Activated CD4-positive, alpha-beta T cell treated with anti-CD3 and anti-CD28 coated beads, Interleukin-2, amount 10 ng/mL, durations not matched to agents 7 days and 5 days (primary cell): ENCODE measurements around the gene NUCB2. TPM values are rescaled to one million over a fixed set of nuclear protein-coding genes. Genes with fewer than 3 reads are reported as not detected.

ENCODE experiments used
- CTCF ChIA-PET: fragments of 350-600 bp; sonication (Branson Sonifier 250); formaldehyde crosslinking; loops from one replicate; lab custom pipeline; 2021; ENCODE audit warnings: antibody characterized with exemption; lab: Charles Lee
- POLR2A ChIA-PET: fragments of 350-600 bp; sonication (Branson Sonifier 250); formaldehyde crosslinking; loops from one replicate; lab custom pipeline; 2021; ENCODE audit warnings: antibody characterized with exemption; lab: Charles Lee
- DNase-seq: peaks from one replicate; pipeline ENCODE4 v3.0.0-alpha.2; 2020
- H3K27ac Mint-ChIP-seq: one replicate; pipeline ENCODE4 v1.8.0; 2021; ENCODE audit warnings: mild to moderate bottlenecking, moderate library complexity, mixed read lengths
- H3K27me3 Mint-ChIP-seq: one replicate; pipeline ENCODE4 v1.8.0; 2021; ENCODE audit warnings: mixed read lengths
- H3K36me3 Mint-ChIP-seq: one replicate; pipeline ENCODE4 v1.8.0; 2021; ENCODE audit warnings: low read depth, mixed read lengths
- H3K4me1 Mint-ChIP-seq: one replicate; pipeline ENCODE4 v1.8.0; 2021; ENCODE audit warnings: mixed read lengths
- H3K4me3 Mint-ChIP-seq: one replicate; pipeline ENCODE4 v1.8.0; 2021; ENCODE audit warnings: mild to moderate bottlenecking, moderate library complexity, mixed read lengths
- H3K9me3 Mint-ChIP-seq: one replicate; pipeline ENCODE4 v1.8.0; 2021; ENCODE audit warnings: mixed read lengths
- total RNA-seq, 2 experiments: library from RNA; stranded (reverse); gene quantifications; one replicate each; pipeline ENCODE4 v1.2.3, GENCODE V29; 2021

NUCB2 gene
- total RNA-seq, 2 experiments from 2014 or later = 161 to 180 TPM

DNA sequence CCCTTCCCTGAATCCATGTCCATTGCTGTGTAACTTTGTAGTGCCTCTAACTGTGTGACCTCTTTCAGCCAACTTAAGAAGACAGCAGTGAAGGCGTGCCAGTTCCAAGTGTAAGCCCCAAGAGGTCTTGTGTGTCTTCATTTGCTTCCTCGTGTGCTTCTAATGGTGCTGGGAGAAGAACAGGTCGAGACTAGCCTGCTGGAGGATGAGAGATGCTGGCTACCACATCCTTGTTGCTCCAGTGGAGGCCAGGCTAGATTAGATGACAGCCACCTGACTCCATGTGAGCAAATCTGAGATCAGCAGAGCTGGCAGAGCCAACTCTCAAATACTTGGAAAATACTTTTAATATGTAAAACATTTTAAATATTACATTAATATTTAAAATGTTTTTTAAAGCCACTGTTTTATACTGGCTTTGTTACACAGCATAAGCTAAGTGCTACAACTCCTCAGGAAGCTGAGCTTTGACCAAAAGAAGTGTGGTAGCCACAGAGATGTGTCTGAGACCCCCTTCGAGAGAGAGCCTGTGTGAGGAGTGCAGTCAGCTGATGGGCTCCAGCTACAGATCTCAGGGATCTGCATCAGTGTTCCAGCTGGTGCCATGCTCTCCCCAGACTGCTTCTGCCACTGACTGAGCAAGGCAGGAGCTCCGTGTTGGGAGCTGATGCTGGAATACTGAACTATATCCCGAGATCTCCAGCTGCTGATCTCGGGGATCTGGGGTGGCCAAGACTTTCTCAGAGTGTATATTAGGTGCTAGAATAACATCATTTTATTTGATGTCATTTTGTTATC lies 103.0 kb downstream of the NUCB2 start:
- no peaks in the 10 kb centered on the region for H3K27me3 Mint-ChIP-seq
- H3K36me3 Mint-ChIP-seq = no peaks in the 10 kb centered on the region
- H3K4me3 Mint-ChIP-seq = no peak overlapping the region
- POLR2A ChIA-PET = no interaction called here
- CTCF ChIA-PET = interaction anchor here (0.6 to 1.7 kb wide), 2 partner anchors 149 to 162 kb away, joined by 3 to 4 read pairs; no protein-coding TSS in a partner anchor
- no peak for DNase-seq
- no peaks in the 10 kb centered on the region for H3K9me3 Mint-ChIP-seq
- H3K27ac Mint-ChIP-seq = no peak overlapping the region
- H3K4me1 Mint-ChIP-seq = no peaks in the 10 kb centered on the region

- DNase-seq = no peak
- Mint-ChIP-seq H3K4me1 (no peaks in the 10 kb centered on the region), H3K27ac (no peak overlapping the region), H3K4me3 (no peak overlapping the region), H3K27me3 (no peaks in the 10 kb centered on the region), H3K9me3 (no peaks in the 10 kb centered on the region), H3K36me3 (no peaks in the 10 kb centered on the region)
- ChIA-PET POLR2A (no interaction called here), CTCF (no interaction called here)
Observed at GRCh38 chr11:17381156-17381555, 104.6 kb downstream of the NUCB2 start.

Other genes starting within 250 kb of the NUCB2 start
- gene RPS13, start 199.1 kb upstream of the NUCB2 start, total RNA-seq = 1,000 to 10,000 TPM in 1 of 2 experiments, 100 to 1,000 TPM in 1; 944 to 1,094 TPM
- 10 to 100 TPM; 19.8 to 24.4 TPM for gene PIK3C2A, start 68.8 kb upstream of the NUCB2 start, total RNA-seq
- under 1 TPM; 0.30 to 0.42 TPM for gene NCR3LG1, start 75.1 kb downstream of the NUCB2 start, total RNA-seq
- 1 to 10 TPM in 1 of 2 experiments, under 1 TPM in 1; 0.64 to 1.2 TPM for gene KCNJ11, start 111.9 kb downstream of the NUCB2 start, total RNA-seq
- not detected for gene ABCC8, start 200.1 kb downstream of the NUCB2 start, total RNA-seq